Hematopoietic multipotent progenitor cell treated with erythropoietin and hydrocortisone succinate and interleukin-3 and kit ligand, for 4 days (in vitro differentiated cells): ENCODE data around the gene CCDC85C.
A peak's percentile ranks its signal among the peaks of the same experiment; 100 is the strongest.

Experiments used
- DNase-seq: peaks from one replicate; pipeline ENCODE4 v3.0.0-alpha.2; 2015

The CCDC85C gene

GRCh38 chr14:99552572-99553216 is 51.3 kb downstream of the CCDC85C start:
- no peak for DNase-seq

DNA sequence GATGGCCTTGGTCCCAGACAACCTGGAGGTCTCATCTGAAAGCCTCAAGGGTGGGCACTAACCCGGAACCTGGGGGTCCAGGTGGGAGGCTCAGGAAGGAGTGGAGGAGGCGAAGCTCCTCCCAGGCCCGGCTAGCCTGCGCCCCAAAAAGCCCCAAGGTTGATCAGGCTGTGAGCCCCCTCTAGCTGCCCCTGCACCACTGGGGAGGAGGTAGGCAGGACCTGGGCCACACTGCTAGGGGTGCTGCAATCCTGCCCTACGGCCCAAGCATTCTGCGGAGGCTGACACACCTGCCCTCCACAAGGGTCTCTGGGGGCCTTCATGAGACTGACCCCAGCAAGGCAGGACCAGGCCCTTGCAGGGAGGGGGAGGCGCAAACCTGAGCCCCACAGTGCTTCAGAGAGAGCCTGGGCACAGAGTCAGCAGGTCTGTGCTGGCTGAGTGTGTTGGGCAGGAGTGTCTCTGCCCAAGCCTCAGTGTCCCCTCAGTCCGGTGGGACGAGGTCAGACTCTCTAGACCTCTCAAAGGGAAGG is 51.9 kb downstream of the CCDC85C start:
- DNase-seq, result no peak

GRCh38 chr14:99551034-99551922 is 52.7 kb downstream of the CCDC85C start:
- peak; percentile 18 for DNase-seq

- DNase-seq, result no peak
Observed at GRCh38 chr14:99550387-99550992, 53.5 kb downstream of the CCDC85C start.

- no peak for DNase-seq
Observed at GRCh38 chr14:99549684-99550083, 54.3 kb downstream of the CCDC85C start.

DNA sequence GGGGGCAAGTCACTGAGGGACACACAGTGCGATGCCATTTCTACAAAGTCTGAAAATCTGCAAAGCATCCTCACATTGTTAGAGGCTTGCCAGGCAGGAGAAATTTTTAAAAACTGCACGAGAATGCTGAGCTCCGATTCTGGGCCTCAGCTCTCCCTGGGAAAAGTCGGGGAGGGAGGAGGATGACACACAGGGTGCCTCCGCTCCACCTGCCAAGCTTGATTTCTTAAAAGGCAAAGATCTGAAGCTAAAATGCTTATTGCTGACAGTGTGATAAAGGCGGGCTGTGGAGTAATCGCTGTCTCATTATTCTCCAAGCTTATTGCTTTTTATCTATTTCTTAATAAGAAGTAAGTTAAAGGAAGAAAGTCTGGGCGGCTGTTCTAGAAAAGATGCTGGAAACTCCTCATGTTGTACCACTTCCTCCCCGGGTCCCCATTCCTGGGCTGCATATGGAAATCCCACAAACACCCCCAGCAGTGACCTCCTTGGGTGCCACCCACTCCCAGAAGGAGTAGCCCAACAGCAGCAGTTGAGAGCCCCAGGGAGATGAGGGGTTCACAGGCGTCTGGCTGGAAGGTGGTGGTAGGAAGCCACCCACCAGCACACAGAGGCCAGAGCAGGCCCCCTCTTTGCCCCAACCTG is 55.0 kb downstream of the CCDC85C start:
- no peak for DNase-seq

DNA sequence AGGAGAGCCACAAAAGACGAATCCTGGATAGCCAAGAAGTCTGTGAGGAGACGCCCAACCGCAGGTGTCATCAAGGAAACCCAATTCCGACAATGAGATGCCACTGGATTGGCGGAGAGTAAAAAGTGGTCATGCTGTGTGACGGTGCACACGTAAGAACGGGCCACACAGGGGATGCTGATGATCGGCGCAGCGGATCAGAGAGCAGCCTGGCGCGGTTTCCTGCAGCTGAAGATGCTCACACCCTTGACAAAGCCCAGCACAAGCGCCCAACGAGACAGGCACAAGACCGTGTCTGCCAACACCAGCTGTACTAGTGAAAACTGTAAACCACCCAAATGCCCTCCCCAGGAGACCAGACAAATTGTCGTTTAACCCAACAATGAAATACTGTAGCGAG is 55.8 kb downstream of the CCDC85C start:
- DNase-seq, result no peak

- DNase-seq, result no peak
Observed at GRCh38 chr14:99546234-99546879, 57.6 kb downstream of the CCDC85C start.

- no peak for DNase-seq
Observed at GRCh38 chr14:99545586-99545985, 58.4 kb downstream of the CCDC85C start.

DNA sequence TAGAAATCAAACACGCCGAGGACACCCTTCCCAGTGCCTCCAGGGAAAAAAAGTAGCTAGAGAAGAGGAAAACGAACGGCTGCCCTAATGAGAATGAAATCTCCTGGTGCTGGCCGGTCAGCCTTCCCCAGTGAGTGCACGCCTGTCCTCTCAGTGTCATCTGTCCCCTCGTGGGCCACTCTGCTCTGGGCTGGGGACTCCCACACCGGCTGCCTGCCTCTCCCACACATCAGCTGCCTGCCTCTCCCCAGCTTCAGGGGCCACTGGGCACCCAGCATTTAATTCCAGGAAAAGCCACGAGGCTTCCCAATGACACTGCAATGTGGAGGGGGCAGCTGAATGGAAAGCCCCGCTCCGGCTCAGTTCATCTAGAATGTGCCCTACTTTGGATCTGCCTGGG is 59.0 kb downstream of the CCDC85C start:
- DNase-seq, result no peak

GRCh38 chr14:99543985-99544384 is 60.0 kb downstream of the CCDC85C start:
- DNase-seq, result no peak

DNA sequence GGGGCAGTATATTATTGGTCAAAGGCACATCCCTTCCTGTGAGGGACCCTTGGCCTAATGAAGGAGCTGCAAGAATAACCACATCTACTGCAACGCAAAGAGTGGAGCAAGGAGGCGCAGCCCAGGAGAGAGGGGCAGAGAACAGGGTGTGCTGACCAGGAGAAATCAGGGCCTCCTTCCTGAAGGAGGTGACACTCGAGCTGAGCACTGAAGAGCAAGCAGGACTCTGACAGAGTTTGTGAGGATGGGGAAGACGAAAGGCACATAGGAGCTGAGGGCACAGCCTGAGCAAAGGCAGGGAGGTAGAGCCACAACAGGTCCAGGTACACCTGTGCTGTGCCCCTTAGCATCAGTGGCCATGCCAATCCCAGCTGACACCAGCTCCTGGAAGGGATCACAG is 60.6 kb downstream of the CCDC85C start:
- DNase-seq, result no peak

GRCh38 chr14:99542566-99542965 is 61.4 kb downstream of the CCDC85C start:
- DNase-seq, result no peak

GRCh38 chr14:99541677-99542470 is 62.1 kb downstream of the CCDC85C start:
- DNase-seq, result peak; percentile 77

DNA sequence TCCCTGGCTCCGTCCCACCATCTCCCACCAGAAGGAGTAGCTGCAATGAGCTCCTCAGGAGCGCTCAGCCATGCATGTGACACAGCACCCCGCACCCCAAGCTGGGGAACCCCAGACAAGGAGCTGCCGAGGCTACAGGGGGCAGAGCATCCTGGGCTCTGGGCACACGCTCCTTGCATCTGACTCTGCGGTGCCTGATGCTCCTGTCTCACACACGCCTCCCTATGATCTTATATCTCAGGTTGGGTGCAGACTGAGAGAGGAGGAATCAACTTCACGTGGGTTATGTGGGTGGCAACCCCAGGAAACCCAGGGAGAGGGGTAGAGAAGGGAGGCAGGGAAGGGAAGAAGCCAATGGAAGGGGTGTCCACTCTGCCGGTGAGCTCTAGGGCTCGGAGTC is 62.8 kb downstream of the CCDC85C start:
- no peak for DNase-seq

GRCh38 chr14:99540196-99541032 is 63.6 kb downstream of the CCDC85C start:
- no peak for DNase-seq

DNA sequence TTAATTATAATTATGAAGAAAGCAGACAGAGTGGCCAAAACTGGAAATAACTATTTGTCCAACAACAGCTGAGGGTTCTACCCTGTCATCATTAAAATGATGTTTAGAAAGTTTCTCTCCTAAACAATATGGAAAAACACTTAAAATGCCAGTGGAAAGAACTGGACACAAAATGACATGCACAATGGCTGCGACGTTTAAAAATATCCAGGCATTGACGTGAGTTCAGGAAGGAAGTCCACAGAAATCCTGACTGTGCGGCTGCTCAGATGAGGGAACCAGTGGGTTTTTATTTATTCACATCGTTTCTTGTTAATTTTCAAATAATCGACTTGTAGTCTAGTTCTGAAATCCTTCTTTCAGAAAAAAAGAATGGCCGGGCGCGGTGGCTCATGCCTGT is 64.5 kb downstream of the CCDC85C start:
- DNase-seq, result no peak

GRCh38 chr14:99538733-99539132 is 65.3 kb downstream of the CCDC85C start:
- no peak for DNase-seq

DNA sequence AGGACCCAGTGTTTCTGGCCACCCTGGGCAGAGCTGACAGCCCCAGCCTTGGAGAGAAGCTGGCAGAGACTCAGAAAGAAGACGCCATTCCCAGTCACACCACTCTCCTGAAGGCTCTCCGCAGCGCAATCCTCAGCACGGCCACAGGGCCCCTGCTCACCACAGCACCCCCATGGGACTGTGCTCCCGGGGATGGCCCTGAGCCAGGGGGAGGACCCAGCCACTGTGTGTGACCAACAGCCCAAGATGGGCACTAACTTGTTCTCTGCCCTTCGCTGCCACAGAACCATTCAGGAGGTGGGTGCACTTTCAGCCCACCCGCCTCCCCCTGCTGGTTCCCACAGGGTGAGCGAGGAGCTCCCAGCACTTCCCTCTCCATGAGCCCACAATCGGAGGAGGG is 65.7 kb downstream of the CCDC85C start:
- no peak for DNase-seq

DNA sequence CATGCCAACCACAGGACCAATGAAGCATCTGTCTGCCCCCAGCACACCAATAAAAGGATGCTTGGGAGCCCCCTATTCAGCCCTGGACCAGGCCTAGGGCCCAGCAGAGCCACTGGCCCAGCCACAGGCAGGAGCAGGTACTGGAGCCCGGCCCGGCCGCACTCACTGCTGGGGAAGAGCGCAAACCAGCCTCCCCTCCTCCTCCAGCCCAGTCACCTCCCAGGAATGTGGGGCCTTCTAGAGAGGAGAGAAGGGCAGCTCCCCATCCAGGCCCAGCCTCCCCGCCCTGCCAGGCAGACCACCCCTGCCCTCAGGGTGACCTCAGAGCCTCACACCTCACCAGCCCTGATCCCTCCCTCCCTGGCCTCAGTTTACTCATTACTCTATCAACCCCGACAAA is 66.6 kb downstream of the CCDC85C start:
- DNase-seq, result no peak
